HG03457 (cell line): Measurements from ENCODE around the gene EFS.

Source experiments
- ATAC-seq: cut with Tn5 transposase; IDR thresholded peaks from one replicate; pipeline ENCODE4 v1.9.1; 2021; ENCODE audit warnings: moderate number of reproducible peaks; ENCODE audit not compliant: unreplicated experiment

The EFS gene

DNA sequence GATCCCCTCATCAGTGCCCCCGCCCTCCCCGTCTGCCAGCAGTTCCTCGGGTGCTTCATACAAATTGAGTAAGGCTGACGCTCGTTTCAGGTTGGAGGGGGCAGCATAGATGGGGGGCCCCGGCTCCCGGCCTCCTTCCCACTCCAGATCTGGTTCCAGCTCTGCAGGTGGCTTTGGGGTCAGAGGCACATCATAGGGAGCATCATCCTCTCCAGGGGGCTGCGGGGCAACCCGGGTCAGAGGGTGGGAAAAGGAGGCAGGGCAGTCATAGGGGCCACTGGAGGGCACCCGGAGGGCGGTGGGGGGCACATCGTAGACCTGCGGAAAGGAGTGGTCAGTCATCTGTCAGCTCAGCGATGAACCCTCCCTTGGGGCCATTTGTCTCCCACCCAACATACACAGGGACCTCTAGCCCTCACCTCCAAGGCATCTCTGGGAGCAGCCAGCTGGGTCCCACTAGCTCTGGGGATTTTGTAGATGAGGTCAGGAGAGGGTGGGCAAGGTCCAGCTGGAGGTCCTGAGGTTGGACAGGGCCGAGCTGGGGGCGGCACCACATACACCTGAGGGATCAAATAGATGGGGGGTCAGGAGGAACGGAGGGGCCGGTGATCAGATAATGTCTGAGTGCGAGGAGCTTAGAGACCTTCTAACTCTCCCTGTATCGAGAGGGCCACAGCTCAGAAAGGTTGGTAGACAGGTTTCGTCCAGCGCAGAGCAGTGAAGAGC, 5.1 kb downstream of the EFS start:
- no peak for ATAC-seq

DNA sequence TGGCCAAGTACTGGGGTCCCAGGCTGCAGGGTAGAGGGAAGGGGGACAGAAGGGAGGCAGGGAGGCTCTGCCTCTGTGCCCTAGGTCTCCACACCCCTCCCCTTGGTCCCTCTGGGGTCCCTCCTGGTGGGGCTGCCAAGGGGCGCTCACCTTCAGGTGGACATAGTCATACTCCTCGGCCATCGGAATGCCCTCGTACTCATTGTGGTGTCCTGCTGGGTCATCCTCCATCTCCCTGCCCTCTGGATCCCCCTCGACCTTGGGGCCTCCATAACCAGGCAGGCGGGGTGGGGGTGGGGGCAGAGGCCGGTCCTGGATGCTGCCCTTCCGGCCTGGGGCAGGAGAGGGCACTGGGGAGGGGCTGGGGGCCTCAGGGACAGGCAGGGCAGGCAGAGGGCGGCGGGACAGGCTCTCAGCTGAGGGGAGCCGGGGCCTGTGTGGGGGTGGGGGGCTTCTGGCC, 5.8 kb downstream of the EFS start:
- no peak for ATAC-seq

DNA sequence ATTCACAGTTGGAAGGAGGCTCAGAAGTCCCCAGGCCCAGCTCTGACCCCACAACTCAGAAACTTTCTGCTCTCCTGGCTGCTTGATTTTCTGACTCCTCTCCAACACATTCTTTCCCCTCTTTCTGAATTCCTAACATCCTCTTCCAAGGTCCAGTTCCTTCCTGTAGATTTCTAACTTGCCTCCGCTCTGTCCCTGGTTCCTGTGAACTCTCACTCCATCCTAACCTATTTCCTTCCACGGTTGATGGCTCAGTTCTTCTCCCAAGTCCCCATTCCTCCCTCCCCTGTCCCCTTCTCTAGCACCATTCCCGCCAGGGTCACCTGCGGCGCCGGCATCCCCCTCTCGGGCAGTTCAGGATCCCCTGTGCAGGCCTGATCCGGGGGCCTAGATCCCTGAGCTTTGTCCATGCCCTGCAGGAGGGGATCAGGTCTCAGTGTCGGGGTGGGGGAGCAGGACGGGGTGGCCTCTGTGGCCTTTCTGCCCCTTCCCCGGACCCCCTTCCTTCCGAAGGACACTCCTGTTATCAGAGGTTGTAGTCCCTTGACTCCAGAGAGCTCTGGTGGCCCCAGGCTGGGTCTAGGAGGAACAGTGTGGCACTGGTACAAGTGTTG, 6.3 kb downstream of the EFS start:
- ATAC-seq = no peak

DNA sequence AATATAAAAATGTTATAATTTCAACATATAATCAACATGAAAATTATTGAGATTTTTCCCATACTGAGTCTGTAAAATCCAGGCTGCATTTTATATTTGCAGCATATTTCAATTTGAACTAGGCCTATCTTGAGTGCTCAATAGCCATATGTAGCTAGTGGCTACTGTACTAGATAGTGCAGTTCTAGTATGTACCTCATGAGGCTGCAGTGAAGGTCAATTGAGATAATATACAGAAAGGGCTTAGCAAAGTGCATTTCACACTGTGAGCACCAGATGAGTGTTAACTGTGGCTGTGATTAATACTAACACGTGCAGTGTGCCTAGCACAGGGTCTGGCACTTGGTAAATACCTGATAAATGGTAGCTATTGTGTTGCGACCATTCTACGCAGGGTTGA, 6.9 kb downstream of the EFS start:
- no peak for ATAC-seq

DNA sequence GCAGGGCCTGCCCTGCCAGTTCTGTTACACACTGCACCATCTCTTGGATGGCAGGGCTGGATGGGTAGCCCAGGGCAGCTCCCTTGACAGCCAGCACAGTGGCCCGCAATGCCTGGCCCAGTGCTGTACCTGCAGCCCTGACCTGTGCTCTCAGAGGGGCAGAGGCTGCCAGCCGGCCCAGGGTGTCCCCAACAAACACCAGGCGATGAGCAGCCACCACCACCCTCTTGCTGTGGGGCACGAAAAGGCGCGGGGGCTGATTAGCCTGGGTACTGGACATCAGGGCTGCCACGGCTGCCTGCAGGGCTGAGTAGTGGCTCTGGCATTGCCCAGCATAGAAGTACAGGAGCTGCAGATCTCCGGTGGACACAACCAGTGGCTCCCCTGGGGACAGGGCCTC, 7.7 kb downstream of the EFS start:
- no peak for ATAC-seq

DNA sequence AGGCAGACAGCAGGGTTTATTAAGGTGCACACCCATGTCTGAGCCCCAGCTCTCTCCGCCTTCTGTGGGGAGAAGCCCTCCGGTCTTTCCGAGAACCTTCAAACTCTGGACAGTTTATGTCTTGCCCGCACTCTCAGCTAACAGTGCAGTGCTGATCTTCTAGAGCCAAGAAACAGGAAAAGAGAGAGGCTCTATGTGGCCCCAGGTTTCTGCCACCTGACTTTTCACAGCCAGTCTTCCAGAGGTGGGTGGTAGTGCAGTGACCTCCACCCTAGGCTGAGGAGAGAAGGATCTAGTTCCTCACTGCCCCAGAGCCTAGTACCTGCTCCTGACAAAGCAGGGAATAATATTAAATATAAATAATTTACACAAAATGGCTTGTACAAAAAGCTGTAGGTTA, 8.3 kb downstream of the EFS start:
- ATAC-seq = no peak

DNA sequence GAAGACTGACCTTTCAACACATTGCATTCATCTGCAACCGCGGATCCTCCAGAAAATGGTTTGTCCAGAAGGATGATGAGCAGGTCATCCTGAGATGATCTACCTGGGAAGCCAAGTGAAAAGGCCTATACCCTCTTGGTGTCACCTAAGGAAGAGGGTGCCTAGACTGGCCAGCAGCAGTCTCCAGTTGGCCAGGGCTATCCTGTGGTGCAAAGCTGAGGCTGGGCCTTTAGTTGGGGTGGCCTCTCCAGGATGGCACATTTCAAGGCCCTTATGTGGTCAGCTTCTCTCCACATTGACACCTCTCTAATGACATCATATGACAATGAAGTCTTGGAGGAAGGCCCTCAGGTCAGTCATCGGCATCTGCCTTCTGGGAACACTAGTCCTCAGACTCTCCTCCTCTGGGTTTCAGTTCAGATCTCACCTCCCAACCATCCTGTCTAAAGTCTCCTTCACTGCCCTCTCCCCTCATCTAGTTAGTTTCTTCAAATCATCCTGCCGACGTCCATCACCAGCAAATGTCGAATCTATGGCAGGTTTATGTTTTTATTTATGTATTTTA, 9.0 kb downstream of the EFS start:
- no peak for ATAC-seq

DNA sequence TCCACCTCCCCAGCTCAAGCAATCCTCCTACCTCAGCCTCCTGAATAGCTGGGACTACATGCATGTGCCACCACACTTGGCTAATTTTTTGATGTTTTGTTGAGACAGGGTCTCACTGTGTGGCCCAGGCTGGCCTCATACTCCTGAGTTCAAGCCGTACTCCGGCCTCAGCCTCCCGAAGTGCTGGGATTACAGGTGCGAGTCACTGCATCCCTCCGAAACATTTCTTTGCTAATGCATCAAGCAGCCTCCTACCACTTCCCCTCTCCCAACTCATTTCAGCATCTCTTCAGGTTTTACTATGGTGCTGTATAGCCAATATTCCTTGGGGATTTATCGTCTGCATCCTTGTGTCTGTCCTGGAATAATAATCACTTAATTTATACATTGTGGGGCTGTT, 10.0 kb downstream of the EFS start:
- ATAC-seq = no peak

DNA sequence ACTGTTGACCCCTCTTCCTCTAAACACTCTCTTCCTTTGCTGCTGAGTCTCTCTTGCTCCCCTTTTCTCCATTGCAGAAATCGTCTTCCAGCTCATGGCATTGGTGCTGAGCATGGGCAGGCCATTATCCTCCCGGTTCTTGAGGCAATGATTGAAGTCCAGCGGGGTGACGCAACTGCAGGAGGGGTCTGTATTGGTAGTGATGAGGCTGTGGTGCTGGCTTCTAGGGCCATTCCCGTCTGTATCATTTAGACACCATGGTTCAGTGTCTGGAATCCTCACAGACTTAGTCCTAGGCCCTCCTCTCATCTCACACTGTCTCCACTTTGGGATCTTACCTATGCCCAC, 11.6 kb downstream of the EFS start:
- ATAC-seq = no peak

DNA sequence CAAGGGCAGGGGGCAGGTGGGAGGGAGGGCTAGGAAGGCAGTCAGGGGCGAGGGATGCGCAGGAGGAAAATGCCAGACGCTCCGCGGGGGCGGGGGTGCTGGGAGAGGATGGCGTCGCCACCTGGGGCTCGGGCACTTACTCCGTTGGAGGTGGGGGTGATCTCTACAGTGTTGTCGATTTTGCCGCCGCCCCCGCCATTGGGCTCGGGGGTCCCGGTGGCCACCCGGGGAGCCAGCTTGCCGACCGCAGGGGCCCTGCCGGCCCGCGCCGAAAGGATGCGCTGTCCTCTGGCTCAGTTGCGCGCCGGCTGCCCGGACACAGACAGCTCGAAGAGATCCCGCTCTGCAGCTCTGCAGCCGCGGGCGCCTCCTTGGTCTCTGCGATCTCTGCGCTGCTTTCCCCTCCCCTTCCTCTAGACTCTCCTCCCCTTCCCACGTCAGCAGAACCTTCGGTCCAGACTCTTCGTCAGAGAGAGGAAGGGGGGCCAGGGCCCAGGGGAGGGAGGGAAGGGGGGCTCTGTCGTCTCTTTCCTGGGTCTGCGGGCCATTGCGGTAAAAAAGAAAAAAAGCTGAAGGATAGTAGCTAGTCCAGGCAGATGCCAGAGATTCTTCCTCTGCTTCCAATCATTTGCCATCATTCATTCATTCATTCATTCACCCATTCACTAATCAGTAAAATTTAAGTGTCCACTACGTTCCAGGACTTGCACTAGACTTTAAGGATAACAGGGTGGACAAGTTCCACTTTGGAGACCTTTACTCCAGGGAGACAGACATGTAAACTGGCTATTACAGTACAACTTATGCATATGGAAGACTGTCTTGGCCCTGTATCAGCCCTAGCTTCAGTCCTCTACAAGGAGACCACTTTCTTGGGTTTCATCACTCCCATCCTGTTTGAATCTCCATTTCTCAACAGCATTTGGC, 12.2 kb downstream of the EFS start, which contains the start of gene SLC22A17:
Gene SLC22A17 (minus strand): TSS at position 382 of the 927 bp plus-strand sequence.
- no peak for ATAC-seq

DNA sequence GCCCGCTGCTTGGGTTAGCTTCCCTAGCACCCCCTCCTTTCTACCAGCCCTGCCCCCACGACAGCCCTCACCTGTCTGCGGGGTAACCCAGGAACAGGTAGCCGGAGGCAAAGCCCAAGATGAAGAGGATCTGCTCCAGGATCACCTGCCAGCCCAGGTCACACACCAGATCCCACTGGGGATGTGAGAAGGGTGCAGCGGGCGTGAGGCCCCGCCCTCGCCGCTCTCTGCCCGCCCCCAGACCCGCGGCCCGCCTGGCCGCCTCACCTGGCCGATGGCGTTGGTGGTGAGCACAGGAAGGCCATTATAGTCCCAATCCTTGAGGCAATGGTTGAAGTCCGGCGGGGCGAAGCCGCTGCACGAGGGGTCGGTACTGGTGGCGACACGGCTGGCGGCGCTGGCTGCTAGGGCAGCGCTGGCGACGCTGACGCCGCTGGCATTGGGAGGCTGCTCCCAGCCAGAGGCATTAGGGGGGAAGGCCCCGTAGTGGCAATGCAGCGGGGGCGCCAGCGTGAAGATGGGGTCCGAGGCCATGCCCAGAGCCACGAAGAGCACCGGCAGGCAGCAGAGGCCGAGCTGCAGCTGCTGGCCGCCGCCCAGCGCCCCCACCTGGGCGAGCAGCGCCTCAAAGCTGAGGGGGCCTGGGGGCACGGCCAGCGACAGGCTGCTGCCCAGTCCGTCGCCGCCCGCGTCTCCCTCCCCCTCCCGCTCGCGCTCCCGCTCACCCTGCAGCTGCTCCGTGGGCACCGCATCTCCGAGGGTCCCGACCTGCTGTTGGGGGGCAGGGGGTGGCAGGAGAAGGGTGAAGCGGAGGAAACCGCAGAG, 13.1 kb downstream of the EFS start:
- no peak for ATAC-seq

DNA sequence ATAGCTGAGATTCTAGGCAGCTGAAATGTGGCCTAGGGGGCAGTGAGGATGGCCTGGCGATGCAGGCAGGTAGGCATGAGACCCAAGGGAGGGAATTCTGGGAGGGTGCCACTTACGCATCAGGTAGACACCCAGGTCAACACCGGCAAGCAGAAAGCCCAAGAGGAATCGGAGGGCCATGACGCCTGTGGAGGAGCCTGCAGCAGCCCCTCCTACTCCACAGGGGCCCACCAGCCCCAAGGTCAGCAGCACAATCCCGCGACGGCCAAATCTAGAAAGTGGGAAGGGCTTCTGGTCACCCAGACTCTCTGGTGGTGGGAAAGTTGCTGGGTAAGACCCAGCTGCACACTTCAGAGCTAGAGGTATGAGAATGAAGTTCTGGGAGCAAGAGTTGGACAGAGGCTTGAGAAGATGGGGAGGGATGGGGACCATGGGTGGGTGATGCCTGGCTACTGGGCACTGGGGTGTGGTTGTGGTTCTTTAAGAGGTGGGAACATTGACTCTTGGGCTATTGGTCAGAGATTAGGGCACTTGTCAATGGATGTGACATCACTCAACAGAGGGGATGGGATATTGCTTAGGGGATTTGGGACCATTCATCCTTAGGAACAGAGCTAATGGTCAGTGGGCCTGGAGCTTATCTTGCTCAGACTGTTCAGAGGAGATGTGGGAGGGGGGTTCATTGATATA, 15.7 kb downstream of the EFS start:
- no peak for ATAC-seq

DNA sequence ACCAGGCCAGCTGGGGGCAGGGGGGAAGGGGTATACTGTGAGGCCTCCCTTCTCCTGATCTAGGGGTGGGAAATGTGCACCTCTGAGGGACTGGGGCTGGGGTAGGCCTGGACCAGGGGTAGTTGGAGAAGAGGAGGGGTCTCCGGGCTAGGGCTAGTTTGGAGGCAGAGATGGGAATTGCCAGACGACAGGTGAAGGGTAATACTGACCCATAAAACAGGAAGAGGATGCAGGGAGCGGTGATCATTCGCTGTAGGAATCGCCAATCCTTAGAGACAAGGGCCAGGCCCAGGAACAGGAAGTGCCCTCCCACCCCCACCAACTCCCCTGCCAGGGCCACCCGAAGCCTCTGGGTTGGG, 16.7 kb downstream of the EFS start:
- no peak for ATAC-seq

DNA sequence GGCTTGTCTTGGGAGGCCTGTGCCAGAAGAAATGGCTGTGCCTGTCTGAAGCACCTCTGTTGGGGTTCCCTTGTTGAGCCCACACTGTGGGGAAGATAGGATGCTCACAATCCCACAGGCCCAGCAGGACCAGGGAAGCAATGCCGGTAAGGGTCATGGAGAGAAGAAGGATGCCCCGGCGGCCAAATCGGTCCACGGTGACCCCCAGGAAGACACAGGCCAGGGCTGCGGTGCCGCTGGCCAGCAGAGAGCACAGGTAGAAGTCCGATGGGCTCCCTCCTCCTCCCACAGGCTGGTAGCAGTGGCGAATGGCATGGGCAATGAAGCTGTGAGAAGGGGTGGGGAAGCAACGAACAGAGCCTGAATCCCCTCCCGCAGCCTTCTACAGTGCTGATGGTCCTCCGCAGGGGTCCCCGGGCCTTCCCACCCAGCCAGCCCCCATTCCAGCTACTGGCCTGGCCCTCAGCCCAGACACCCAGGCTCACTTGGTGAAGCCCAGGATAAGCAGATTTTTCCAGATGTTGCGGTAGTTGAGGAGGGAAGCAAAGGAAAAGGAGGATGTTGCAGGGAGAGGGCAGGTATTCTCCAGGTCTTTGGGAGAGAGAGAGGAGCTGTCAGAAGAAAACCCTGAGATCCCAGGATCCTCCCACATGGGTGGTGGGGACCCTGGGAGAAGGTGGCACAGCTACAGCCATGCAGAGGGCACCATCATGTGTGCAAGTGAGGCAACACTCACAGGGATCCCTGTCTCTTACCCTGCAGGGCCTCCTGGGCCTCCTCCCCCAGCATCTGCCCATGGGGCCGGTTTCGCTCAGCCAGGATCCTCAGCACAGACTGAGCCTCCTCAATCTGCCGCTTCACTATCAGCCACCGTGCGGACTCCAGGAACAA, 17.3 kb downstream of the EFS start:
- no peak for ATAC-seq

DNA sequence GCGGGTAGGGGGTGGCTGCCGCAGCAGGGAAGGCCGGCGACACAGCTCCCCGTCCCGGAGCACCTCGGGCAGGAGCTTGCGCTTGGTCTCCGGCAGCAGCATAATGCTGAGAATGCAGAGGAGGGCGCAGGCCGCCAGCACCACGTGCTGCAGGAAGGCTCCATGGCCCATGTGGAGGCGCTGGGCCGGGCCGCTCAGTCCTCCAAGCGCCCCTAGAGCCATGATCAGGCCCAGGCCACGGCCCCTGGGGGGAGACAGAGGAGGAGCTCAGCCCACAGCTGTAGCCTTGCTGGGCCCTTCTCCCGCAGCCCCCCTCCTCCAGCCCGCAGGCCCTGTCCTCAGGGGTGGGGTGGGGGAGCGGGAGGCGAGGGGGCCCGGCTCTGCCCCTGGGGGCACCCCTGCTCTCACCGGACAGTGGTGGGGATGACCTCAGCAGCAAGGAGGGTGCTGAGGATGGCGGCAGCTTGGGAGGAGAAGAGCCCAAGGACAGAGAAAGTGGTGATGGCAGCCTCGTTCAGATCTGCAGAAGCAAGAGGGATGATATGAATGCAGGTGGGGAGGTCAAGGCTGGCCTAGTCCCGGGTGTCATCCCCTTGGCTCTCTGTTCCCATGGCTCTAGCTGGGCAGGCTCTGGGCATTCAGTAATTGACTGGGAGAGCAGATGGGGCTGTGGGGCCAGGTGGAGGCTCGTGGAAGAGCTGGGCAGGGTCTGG, 18.1 kb downstream of the EFS start:
- ATAC-seq = no peak

DNA sequence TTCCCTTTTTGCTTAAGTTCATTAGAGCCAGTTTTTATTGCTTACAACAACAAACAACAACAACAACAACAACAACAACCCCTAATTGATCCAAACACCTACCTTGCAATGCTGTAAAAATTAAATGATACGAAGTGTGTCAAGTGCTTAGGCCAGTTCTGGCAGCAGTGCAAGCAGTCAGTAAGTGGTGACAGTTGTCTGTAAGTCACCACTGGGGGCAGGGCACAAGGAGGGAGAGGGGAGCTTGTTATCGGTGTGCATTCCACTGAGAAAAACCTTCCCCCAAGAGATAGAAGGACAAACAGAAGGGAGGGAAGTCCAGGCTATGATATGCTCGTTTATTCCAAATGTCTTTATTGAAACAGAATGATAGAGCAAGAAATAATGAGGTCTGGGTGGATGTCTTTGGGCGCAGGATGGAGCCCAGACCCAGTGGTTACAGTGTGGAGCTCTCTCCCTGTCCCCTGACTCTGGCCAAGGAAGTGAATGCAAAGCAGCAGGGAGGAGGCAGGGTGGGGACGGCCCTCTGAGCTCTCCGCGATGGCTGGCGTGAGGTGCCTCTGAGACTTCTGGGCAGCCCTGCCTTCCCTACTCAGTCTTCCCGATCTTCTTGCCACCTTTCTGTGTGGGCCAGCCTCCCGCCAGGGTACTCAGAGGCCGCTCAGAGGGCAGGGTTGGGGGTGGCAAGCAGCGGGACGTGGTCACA, 18.8 kb downstream of the EFS start:
- no peak for ATAC-seq

DNA sequence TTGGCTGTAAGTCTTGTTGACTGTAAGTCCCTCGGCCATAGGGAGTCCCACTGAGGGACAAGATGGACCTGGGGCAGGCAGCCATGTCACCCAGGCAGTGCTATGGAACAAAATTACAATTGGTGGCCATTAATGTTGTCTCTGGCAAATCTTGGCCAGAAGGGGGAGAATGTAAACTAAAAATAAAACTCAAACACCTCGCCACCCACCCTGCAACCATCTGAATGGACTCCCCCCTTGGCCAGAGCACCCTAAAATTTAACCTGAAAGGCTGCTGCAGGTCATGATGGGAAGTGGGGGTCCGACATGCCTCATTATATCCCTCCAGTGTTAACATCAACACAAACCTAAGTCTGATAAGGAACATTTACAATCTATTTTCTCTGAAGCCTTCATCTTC, 20.5 kb downstream of the EFS start:
- ATAC-seq = no peak
